Activated naive CD4-positive, alpha-beta T cell treated with anti-CD3 and anti-CD28 coated beads for 36 hours (primary cell): ENCODE measurements around the gene POLA1. TPM values are rescaled to one million over a fixed set of nuclear protein-coding genes. Genes with fewer than 3 reads are reported as not detected.
A peak's percentile ranks its signal among the peaks of the same experiment; 100 is the strongest.

Source experiments
- CTCF ChIA-PET: fragments of 350-600 bp; sonication (Branson Sonifier 250); formaldehyde crosslinking; loops from one replicate; lab custom pipeline; 2021; ENCODE audit warnings: antibody characterized with exemption; lab: Charles Lee
- DNase-seq: peaks from one replicate; pipeline ENCODE4 v3.0.0-alpha.2; 2020
- H3K27ac Mint-ChIP-seq: one replicate; pipeline ENCODE4 v1.8.0; 2021; ENCODE audit warnings: mild to moderate bottlenecking, mixed read lengths
- H3K27me3 Mint-ChIP-seq: one replicate; pipeline ENCODE4 v1.8.0; 2021; ENCODE audit warnings: low read depth, mixed read lengths
- H3K36me3 Mint-ChIP-seq: one replicate; pipeline ENCODE4 v1.8.0; 2021; ENCODE audit warnings: low read depth, mixed read lengths
- H3K4me1 Mint-ChIP-seq: one replicate; pipeline ENCODE4 v1.8.0; 2021; ENCODE audit warnings: low read depth, mixed read lengths
- H3K4me3 Mint-ChIP-seq: one replicate; pipeline ENCODE4 v1.8.0; 2021; ENCODE audit warnings: mild to moderate bottlenecking, moderate library complexity, mixed read lengths
- H3K9me3 Mint-ChIP-seq: one replicate; pipeline ENCODE4 v1.8.0; 2021; ENCODE audit warnings: mixed read lengths
- intact Hi-C: fragments of 100-400 bp; cut with micrococcal nuclease; formaldehyde crosslinking; loops from one replicate; pipeline ENCODE4 v1.15.1; 2023
- total RNA-seq, 2 experiments: library from RNA; stranded (reverse); gene quantifications; one replicate each; pipeline ENCODE4 v1.2.3, GENCODE V29; 2021

The POLA1 gene
- total RNA-seq, 2 experiments from 2014 or later = 38.2 to 38.7 TPM

GRCh38 chrX:24702362-24703184, 8.9 kb downstream of the POLA1 start:
- intact Hi-C loops = loop anchor here (2.0 kb wide), 1 partner anchor 20 kb away; no protein-coding TSS in a partner anchor
- peak overlapping the region; percentile 81 for H3K27ac Mint-ChIP-seq
- H3K9me3 Mint-ChIP-seq = no peaks in the 10 kb centered on the region
- peaks cover 23% of the 10 kb centered on the region for H3K36me3 Mint-ChIP-seq
- CTCF ChIA-PET = no interaction called here
- DNase-seq = no peak
- H3K4me1 Mint-ChIP-seq = peaks cover 16% of the 10 kb centered on the region
- H3K27me3 Mint-ChIP-seq = no peaks in the 10 kb centered on the region
- no peak overlapping the region for H3K4me3 Mint-ChIP-seq

GRCh38 chrX:24703185-24703494, 9.4 kb downstream of the POLA1 start:
- H3K4me3 Mint-ChIP-seq = no peak overlapping the region
- no peaks in the 10 kb centered on the region for H3K9me3 Mint-ChIP-seq
- H3K27ac Mint-ChIP-seq = peak overlapping the region; percentile 81
- peaks cover 27% of the 10 kb centered on the region for H3K36me3 Mint-ChIP-seq
- peak; percentile 42 for DNase-seq
- no peaks in the 10 kb centered on the region for H3K27me3 Mint-ChIP-seq
- peaks cover 16% of the 10 kb centered on the region for H3K4me1 Mint-ChIP-seq
- CTCF ChIA-PET = interaction anchor here (1.2 kb wide), 1 partner anchor 27 kb away, joined by 4 read pairs; no protein-coding TSS in a partner anchor
- intact Hi-C loops = loop anchor here (2.0 kb wide), 1 partner anchor 20 kb away; no protein-coding TSS in a partner anchor

GRCh38 chrX:24718771-24719170, 25.1 kb downstream of the POLA1 start:
- CTCF ChIA-PET = interaction anchor here (1.3 kb wide), 1 partner anchor 42 kb away, joined by 4 read pairs; no protein-coding TSS in a partner anchor
- intact Hi-C loops = no loop called here
- no peak for DNase-seq
- Mint-ChIP-seq H3K27me3 (no peaks in the 10 kb centered on the region), H3K27ac (no peak overlapping the region), H3K9me3 (no peaks in the 10 kb centered on the region), H3K36me3 (peaks cover 42% of the 10 kb centered on the region), H3K4me3 (no peak overlapping the region), H3K4me1 (no peaks in the 10 kb centered on the region)

GRCh38 chrX:24720036-24720435, 26.3 kb downstream of the POLA1 start:
- Mint-ChIP-seq H3K4me3 (no peak overlapping the region), H3K4me1 (no peaks in the 10 kb centered on the region), H3K27me3 (no peaks in the 10 kb centered on the region), H3K36me3 (peaks cover 43% of the 10 kb centered on the region), H3K27ac (no peak overlapping the region), H3K9me3 (no peaks in the 10 kb centered on the region)
- CTCF ChIA-PET = interaction anchor here (0.7 kb wide), 1 partner anchor 36 kb away, joined by 3 read pairs; no protein-coding TSS in a partner anchor
- intact Hi-C loops = no loop called here
- no peak for DNase-seq

- intact Hi-C loops = no loop called here
- H3K27me3 Mint-ChIP-seq = no peaks in the 10 kb centered on the region
- peaks cover 38% of the 10 kb centered on the region for H3K36me3 Mint-ChIP-seq
- no peak overlapping the region for H3K27ac Mint-ChIP-seq
- no peak overlapping the region for H3K4me3 Mint-ChIP-seq
- DNase-seq = no peak
- H3K9me3 Mint-ChIP-seq = no peaks in the 10 kb centered on the region
- CTCF ChIA-PET = no interaction called here
- H3K4me1 Mint-ChIP-seq = no peaks in the 10 kb centered on the region
These were observed 34.8 kb downstream of the POLA1 start for GRCh38 chrX:24728530-24728929.

GRCh38 chrX:24732766-24733500, 39.2 kb downstream of the POLA1 start:
- no peak overlapping the region for H3K4me3 Mint-ChIP-seq
- no peaks in the 10 kb centered on the region for H3K9me3 Mint-ChIP-seq
- no peak for DNase-seq
- intact Hi-C loops = no loop called here
- no peak overlapping the region for H3K27ac Mint-ChIP-seq
- CTCF ChIA-PET = no interaction called here
- H3K36me3 Mint-ChIP-seq = peaks cover 26% of the 10 kb centered on the region
- H3K4me1 Mint-ChIP-seq = no peaks in the 10 kb centered on the region
- H3K27me3 Mint-ChIP-seq = no peaks in the 10 kb centered on the region

GRCh38 chrX:24741330-24741729, 47.6 kb downstream of the POLA1 start:
- Mint-ChIP-seq H3K36me3 (peaks cover 20% of the 10 kb centered on the region), H3K4me3 (no peak overlapping the region), H3K27me3 (no peaks in the 10 kb centered on the region), H3K9me3 (no peaks in the 10 kb centered on the region), H3K4me1 (no peaks in the 10 kb centered on the region), H3K27ac (no peak overlapping the region)
- no peak for DNase-seq
- CTCF ChIA-PET = interaction anchor here (0.8 to 1.0 kb wide), 2 partner anchors 11 to 346 kb away, joined by 3 to 4 read pairs; no protein-coding TSS in a partner anchor
- intact Hi-C loops = no loop called here

- intact Hi-C loops = no loop called here
- Mint-ChIP-seq H3K4me3 (no peak overlapping the region), H3K4me1 (no peaks in the 10 kb centered on the region), H3K27me3 (no peaks in the 10 kb centered on the region), H3K36me3 (peaks cover 18% of the 10 kb centered on the region), H3K9me3 (no peaks in the 10 kb centered on the region), H3K27ac (no peak overlapping the region)
- DNase-seq = no peak
- CTCF ChIA-PET = no interaction called here
These were observed 54.5 kb downstream of the POLA1 start for GRCh38 chrX:24748196-24748595.

- no peaks in the 10 kb centered on the region for H3K27me3 Mint-ChIP-seq
- no peaks in the 10 kb centered on the region for H3K9me3 Mint-ChIP-seq
- peaks cover 46% of the 10 kb centered on the region for H3K36me3 Mint-ChIP-seq
- no peaks in the 10 kb centered on the region for H3K4me1 Mint-ChIP-seq
- no peak overlapping the region for H3K27ac Mint-ChIP-seq
- no peak for DNase-seq
- intact Hi-C loops = no loop called here
- CTCF ChIA-PET = no interaction called here
- H3K4me3 Mint-ChIP-seq = no peak overlapping the region
These were observed 66.1 kb downstream of the POLA1 start for GRCh38 chrX:24759786-24760185.

GRCh38 chrX:24760363-24761000, 66.8 kb downstream of the POLA1 start:
- no peaks in the 10 kb centered on the region for H3K9me3 Mint-ChIP-seq
- CTCF ChIA-PET = no interaction called here
- H3K27ac Mint-ChIP-seq = no peak overlapping the region
- no peak for DNase-seq
- H3K4me1 Mint-ChIP-seq = no peaks in the 10 kb centered on the region
- H3K4me3 Mint-ChIP-seq = no peak overlapping the region
- H3K27me3 Mint-ChIP-seq = no peaks in the 10 kb centered on the region
- H3K36me3 Mint-ChIP-seq = peaks cover 48% of the 10 kb centered on the region
- intact Hi-C loops = no loop called here

- no peaks in the 10 kb centered on the region for H3K9me3 Mint-ChIP-seq
- intact Hi-C loops = no loop called here
- H3K27ac Mint-ChIP-seq = no peak overlapping the region
- no peak overlapping the region for H3K4me3 Mint-ChIP-seq
- CTCF ChIA-PET = no interaction called here
- H3K27me3 Mint-ChIP-seq = no peaks in the 10 kb centered on the region
- no peak for DNase-seq
- peaks cover 48% of the 10 kb centered on the region for H3K36me3 Mint-ChIP-seq
- no peaks in the 10 kb centered on the region for H3K4me1 Mint-ChIP-seq
These were observed 67.6 kb downstream of the POLA1 start for GRCh38 chrX:24761306-24761705.

GRCh38 chrX:24763989-24764388, 70.3 kb downstream of the POLA1 start:
- CTCF ChIA-PET = interaction anchor here (0.7 to 0.8 kb wide), 2 partner anchors 12 to 20 kb away, joined by 3 read pairs; no protein-coding TSS in a partner anchor
- peaks cover 59% of the 10 kb centered on the region for H3K36me3 Mint-ChIP-seq

More at GRCh38 chrX:24763989-24764388, 70.3 kb downstream of the POLA1 start:
- intact Hi-C loops = no loop called here
- no peak overlapping the region for H3K27ac Mint-ChIP-seq
- no peaks in the 10 kb centered on the region for H3K4me1 Mint-ChIP-seq
- DNase-seq = no peak
- H3K27me3 Mint-ChIP-seq = no peaks in the 10 kb centered on the region
- H3K4me3 Mint-ChIP-seq = no peak overlapping the region
- no peaks in the 10 kb centered on the region for H3K9me3 Mint-ChIP-seq
